K562 (cell line): Measurements from ENCODE around the gene KCNQ2.

Experiments
- ARID2 ChIP-seq: fragments of 450-650 bp; IDR thresholded peaks from 2 replicates; pipeline ENCODE4 v1.6.1; 2017; ENCODE audit warnings: antibody characterized with exemption, mild to moderate bottlenecking
- ATF3 ChIP-seq, 2 experiments: fragments of 450-650 bp in 1 of 2; sonication (generic) in 1 of 2; formaldehyde crosslinking in 1 of 2; IDR thresholded peaks in 1 of 2; conservative IDR thresholded peaks in 1 of 2; 2 replicates each; pipeline versions ENCODE4 v1.6.1 to v1.8.1; 2016 to 2023; ENCODE audit warnings: mild to moderate bottlenecking in 2 of 2, moderate library complexity in 2 of 2, inconsistent platforms in 1 of 2, missing genetic modification reagents in 1 of 2
- CTBP1 ChIP-seq: fragments of 450-650 bp; IDR thresholded peaks from 2 replicates; pipeline ENCODE4 v1.6.1; 2016; ENCODE audit warnings: borderline replicate concordance
- ZFP36 ChIP-seq: fragments of 150-350 bp; IDR thresholded peaks from 2 replicates; pipeline ENCODE4 v1.6.1; 2018; ENCODE audit warnings: low read length, low read depth; ENCODE audit not compliant: partially characterized antibody

GRCh38 chr20:63484651-63485403, 12.4 kb upstream of the KCNQ2 start:
- no peak for TF ChIP-seq CTBP1
- no peak for TF ChIP-seq ZFP36
- TF ChIP-seq ATF3 (IDR thresholded peaks at IDR 0.05): no peak
- no peak for TF ChIP-seq ATF3 (CRISPR knock-in tag; conservative IDR thresholded peaks at IDR 0.05)
- no peak for TF ChIP-seq ARID2
